GM18907 (cell line): Measurements from ENCODE around the gene KIF5C.

ENCODE experiments used
- ATAC-seq: cut with Tn5 transposase; IDR thresholded peaks from one replicate; pipeline ENCODE4 v1.9.1; 2021; ENCODE audit warnings: mild to moderate bottlenecking, moderate library complexity; ENCODE audit not compliant: unreplicated experiment

Gene KIF5C

DNA sequence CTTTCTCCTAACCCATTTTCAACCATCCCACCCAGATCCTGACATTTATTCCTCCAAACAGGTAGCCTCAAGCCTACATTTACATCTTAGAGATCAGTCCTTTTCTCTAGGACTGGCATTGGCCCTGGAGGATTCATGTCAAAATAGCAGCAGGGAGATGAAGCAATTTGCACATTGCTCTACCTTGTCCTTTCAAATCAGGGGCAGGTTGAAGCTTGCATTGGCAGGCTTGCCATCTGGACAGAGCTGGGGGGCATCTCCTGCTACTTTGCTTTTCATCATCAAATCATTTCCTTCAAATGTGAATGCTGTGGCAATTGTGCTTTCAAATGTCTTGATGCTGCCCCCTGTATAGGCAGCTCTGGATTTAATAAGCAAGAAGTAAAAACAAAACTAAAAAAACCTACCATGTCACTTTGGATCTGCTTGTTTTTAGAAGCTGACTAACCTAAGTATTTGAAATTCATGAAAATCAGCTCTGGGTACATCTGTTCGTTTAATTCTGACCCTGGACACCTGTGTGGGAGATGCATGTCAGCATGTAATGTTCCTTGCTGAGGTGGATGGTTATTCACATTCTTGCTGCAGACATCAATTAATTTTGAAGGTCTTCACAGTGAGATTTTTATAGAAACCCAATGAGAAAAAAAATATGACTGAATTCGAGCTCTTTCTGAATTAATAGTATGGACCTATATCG, 47.9 kb downstream of the KIF5C start:
- ATAC-seq, result no peak

DNA sequence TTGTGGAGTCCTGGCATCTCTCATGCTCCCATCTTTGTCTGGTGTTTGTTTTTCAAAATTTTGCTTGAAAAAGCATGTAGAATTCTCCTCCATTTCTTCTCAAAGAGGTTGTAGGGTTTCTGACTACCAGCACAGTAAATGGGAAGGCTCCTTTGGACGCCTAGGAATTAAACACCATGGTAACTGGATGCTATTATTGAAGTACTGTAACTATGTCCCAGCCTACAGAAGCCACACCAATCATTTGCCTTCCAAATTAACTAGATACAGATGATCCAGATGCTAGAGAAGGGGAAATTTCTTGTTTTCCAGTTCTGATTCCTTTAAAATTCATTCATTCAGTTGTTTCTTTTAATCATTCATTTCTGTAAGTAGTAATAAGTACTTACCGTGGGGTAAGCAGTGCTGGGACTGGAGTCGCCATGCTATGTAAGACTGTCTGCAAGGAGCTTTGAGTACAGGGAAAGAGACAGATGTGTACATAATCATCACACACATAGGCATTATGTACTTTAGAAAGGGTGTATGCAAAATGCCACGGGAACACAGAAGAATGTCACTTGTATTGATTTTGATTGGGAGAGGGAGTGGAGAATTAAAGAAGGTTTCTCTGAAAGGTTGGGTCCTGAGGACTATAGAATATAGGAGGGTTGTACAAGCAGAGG, 49.6 kb downstream of the KIF5C start:
- ATAC-seq, result no peak

DNA sequence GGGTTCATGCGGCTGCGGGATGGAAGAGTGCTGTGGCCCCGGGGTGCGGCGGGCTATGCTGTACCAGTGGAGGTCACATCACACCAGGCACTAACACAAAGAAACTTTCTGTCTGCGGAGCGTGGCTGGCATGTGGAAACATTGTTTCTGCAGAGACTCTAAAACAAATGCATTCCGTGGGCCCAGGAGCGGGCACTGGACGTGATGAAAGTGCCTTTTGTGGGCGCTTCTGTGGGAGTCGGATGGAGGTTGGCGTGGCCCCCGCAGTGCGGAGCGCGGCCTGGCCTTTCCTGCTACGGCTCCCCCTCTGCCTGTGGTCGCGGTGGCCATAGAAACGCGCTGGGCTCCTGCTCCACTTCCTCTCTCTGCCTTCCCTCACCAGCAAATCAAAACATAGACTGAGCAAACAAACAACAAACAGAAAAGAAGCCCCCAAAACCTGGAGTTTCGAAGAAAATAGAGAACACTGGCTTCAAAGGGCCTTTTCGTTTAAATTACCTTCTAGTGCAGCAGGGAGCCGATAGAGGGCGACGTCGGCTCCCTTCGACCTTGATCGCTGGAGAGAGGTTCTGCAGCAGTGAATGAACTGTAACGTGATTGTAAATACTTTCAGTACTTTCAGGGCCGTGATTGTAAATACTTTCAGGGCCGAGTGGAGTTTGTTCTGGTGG, 51.4 kb downstream of the KIF5C start:
- ATAC-seq, result peak; percentile 84

DNA sequence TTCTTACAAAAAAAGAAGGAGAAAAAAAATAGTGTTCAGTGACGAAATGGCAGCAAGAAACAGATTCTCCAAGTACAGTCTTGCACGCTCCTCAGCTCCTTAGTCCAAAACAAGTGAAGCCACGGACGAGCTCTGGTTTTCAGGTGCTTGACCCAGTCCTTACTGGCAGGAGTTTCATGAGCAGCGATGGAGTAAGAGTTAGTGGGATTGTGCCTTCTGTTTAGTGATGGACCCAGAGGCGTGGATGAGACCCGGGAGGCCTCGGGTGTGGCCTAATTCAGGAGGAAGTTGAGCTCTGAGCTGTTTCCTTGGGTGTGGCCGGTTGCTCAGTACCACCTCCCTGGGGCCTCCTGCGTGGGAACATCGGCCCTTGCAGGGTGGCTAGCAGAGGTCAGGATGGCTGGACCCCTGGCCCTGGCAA, 52.0 kb downstream of the KIF5C start:
- peak; percentile 49 for ATAC-seq

DNA sequence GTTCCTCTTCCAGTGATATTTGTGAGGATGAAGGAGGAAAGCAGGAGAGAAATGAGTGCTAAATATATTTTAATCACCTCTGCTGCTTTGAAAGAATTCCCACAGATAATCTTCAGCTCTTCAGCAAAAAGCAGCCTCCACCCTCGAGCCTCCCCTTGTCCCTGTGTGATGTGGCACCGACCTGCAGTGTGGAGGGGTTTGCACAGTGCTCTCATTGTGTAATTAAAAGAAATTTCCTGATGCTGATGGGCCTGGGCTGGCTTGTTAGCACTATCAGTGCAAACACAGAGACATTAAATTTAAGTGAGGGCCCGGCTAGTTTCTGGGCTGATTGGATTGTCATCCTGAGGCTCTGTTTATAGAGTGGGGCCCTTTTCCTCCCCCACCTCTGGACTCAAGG, 53.4 kb downstream of the KIF5C start:
- no peak for ATAC-seq

DNA sequence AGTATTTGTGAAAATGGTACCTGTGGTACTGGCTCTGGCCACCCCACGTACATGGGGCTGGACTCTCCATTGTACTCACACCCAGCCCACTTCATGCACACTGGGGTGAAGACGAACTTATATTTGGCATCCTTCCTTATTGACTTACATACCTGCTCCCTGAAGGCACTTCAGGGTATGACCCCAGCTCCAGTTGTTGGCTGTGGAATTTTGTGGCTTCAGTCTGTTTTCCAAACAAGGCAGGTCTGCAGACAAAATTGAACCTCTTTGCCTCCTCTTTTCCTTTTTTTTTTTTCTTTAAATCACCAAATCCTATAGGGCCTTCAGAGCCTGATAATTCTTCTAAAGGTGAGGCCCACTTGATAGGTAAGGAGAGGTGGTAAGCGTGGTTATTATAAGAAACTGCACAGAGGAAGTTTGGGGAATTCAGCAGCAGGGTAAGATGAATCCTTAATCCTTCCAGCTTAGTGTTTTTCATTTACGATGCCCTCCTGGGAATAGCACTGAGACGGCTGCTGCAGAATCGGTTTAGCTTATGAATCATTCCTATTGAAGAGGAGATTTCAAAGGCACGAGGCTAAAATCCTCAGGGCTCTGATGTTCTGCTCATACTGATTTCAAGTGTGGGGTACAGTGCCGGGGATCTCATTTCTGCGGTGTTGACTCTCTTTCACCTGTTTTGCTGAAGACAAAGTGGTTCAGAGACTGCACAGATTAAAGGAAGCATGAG, 55.2 kb downstream of the KIF5C start:
- ATAC-seq, result no peak

DNA sequence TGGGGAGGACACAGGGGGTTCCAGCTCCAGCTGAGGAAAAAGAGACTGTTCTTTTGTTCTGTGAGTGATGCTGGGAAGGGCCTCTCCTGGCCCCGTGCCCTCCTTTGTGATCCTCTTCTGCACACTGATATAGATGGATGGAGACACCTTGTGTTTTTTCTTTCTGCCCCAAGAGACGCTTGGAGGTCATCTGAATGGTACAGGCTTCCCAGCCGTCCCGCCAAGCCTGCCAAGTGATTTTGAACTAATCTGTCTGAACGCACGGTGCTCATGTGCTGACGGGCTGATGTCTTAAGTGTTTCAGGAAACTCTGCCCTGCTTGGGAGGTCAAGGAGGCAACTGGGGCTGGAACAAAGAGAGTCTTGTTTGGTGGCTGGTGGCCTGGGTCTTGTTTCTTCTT, 57.5 kb downstream of the KIF5C start:
- ATAC-seq, result no peak

DNA sequence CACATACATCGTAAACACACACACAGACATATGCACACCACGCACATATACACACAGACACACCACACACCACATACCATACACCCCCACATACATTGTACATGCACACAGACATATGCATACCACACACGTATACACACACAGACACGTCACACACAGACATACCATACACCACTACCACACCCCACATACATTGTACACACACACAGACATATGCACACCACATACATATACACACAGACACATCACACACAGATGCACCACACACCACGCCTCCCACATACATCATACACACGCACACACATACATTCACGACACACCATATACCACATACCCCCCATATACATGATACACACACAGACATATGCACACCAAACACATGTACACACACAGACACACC, 58.4 kb downstream of the KIF5C start:
- ATAC-seq, result no peak

DNA sequence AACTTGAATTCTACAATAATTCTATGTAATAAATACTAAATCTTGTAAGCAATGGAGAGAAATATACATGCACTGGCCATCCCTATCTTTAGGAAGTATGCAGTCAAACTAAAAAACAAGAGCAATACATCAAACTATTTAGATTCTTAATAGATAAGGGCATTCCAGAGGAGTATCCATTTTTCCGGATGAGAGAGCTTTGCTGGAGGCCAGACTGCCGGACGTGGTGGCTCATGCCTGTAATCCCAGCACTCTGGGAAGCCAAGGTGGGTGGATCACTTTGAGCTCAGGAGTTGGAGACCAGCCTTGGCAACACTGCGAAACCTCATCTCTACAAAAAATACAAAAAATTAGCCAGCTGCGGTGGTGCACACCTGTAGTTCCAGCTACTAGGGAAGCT, 60.8 kb downstream of the KIF5C start:
- no peak for ATAC-seq

DNA sequence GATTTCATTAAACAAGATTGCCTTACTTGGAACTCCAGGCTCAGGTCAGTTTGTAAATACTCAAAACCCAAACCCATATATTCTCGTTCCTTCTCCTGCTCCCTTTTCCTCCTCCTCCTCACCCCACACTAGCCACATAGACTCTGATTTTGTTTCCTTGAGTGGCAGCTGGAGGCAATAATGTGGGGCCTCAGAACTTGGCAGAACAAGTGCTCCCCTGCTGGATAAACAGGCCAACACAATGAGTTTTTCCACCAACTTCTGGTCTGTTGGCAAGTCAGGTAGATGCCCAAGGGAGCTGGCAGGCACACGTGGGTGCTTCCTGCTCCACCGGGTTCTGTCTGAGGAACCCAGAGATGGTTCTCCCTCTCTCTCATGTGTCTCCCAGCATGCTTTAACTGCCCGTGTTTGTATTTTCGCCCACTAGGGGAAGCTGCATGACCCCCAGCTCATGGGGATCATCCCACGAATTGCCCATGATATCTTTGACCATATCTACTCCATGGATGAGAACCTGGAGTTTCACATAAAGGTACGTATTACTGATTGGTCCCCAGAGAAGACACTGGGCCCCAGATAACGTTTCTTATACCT, 61.9 kb downstream of the KIF5C start:
- no peak for ATAC-seq

DNA sequence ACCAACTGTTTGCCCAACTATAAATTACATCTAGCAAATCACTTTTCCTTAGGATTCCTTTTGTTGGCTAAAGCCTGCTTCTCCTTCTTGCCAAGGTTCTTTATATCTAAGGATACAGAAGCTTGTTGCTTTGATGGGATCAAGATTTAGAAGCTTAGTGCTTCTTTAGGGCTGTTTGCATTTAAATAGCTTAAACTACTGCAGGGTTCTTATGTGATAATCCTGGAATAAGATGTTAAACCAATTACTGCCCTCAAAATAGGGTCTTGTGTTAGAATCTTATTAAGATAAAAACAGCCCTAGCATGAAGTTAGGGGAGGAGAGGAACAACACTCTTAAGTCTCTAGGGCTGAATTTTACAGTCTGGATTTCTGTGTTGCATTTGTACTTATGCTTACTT, 64.2 kb downstream of the KIF5C start:
- ATAC-seq, result no peak

DNA sequence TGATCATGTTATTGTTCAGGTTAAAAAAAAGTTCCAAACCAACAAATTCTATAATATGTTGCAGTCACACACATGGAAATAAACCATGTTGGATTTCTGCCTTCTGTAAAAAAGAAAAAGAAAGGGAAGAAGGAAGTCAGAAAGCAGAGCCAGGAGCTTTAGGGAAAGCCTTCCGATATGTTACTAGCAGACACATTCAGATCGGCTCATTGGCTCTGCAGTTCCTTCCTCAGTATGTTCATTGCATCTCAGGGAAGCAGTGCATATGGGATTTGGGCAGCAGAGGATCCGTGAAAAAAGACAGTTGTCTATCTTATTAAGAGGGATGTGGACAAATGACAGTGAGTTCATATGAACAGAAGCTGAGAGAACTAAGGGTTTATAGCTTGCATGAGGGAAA, 68.1 kb downstream of the KIF5C start:
- no peak for ATAC-seq

DNA sequence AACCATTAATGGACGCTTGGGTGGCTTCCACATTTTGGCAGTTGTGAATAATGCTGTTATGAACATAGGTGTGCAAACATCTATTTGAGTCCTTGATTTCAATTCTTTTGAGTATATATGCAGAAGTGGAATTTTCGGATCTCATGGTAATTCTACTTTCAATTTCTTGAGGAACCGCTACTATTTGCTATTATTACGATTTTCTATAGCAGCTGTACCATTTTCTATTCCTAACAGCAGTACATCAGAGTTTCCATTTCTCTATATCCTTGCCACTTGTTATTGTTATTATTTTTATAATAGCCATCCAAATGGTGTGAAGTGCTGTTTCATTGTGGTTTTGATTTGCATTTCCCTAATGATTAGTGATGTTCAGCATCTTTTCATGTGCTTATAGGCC, 69.5 kb downstream of the KIF5C start:
- no peak for ATAC-seq

DNA sequence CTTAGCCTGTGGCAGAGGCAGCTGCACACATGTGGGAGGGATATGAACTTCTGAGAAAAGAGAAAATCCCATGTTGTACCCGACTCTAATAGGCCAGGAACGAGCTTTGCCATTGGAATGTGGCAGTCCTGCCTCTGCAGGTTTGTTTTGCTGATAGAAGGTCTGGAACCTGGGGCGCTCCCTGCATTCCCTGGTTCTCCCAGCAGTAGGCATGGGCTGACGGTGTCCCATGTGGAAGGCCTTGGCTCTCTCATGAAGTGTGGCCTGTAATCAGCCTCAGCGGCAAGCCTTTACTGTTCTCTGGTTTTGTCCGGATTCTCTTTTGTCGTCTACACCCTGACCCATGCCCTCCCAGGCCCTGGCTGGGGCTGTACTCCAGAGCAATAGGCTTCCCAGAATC, 72.3 kb downstream of the KIF5C start:
- no peak for ATAC-seq

DNA sequence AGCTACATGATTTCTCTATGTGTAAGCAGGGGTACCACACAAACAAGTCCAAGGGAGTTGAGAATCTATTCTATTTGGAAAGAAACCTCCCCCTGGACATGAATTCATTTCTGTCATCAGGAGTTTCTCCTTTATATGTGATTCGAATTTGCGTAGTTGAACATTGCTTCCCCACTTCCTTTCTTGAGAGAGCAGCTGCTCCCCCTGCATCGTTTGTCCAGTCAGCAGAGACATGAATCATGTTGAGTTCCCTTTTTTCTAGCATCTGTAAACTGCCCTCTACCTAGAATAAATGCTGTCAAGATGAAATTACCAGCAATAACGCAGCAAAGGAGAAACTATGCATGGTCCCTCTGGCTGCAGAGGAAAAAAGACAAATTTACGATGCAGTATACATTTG, 73.8 kb downstream of the KIF5C start:
- ATAC-seq, result no peak

DNA sequence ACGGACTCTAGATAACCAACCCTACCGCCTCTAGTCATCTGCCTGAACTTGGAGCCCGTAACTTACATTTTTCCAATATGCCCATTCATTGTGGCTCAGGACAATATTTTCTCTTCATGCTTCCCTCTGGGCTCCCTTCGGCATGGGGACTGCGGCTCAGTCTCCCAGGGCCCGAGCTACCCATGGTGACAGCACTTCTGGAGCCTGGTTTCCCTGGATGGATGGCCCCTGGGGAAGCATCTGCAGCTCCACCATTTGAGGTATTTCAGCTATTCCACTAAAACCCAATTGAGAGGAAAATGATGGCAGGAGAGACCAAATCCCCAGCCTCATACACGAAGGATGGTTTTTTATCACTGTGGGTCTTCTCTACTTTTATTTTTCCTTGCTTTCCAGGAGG, 74.3 kb downstream of the KIF5C start:
- ATAC-seq, result no peak

DNA sequence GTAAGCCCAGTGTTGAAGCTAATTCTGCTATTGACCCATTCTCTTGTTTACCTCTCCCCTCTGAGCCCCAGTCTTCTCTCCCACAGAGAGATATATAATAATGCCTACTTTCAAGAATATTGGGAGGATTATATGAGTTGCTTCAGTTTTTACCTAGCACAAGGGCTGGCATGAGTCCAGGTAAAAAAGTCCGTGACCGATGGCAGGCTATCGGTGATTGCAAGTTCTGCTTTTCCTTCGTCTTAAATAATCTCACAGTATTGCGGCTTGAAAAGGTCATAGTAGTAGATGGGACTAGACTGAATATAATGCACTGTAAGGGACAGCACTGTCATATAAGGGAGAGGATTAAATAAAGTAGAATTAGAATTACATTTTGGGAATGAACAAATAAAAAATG, 77.6 kb downstream of the KIF5C start:
- no peak for ATAC-seq

DNA sequence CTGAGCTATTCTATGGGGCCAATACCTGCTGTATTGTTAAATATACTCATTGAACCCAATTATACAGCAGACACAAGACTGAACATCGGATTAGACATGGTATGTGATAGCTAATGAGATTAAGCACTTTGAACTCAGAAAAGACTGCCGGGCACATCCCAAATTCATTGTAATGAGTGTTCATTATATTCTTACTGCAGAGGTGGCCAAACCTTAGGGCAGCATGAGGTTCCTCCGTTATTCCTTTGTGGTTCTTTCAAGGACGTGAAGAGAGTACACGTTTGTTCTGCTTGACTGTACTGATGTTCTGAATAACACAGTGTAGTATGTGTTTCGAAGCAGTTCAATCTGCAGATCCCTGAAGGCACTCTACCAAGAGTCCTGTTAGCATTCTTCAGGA, 78.4 kb downstream of the KIF5C start:
- no peak for ATAC-seq

DNA sequence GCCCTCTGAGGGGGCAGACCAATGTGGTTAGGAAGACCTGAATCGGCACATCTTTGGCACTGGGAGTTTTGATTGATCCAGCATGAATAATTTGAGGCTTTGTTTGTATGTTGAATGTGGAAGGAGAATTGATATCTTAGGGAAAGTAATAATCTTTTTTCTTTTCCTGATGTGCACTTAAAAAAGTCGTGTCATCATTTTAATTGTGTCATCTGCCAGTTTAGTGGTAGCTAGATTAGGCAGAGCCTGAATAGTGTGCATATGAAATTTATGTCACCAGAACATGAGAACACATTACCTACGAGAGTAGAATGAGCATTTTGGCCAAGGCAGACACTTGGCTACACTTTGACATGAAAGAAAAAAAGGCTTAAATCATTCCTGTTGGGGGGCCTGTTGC, 79.5 kb downstream of the KIF5C start:
- ATAC-seq, result no peak

DNA sequence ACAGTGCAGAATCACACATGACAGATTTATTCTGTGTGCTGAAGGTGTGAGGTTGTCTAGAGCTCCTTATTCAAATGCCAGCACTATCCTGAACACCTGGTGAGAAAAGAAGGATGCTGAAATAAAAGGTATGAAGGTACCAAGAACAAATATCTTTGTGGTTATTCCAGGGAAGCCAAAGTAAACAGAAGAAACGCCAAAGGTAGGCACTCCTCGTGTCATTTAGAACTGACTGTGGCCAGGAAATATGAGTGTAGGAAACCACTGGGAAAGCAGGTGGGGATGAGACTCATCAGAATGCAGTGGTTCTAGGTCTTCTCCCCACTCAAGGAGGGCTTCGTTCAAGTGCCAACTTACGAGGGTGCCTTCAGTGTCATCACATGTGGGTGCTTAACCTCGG, 80.8 kb downstream of the KIF5C start:
- ATAC-seq, result no peak

DNA sequence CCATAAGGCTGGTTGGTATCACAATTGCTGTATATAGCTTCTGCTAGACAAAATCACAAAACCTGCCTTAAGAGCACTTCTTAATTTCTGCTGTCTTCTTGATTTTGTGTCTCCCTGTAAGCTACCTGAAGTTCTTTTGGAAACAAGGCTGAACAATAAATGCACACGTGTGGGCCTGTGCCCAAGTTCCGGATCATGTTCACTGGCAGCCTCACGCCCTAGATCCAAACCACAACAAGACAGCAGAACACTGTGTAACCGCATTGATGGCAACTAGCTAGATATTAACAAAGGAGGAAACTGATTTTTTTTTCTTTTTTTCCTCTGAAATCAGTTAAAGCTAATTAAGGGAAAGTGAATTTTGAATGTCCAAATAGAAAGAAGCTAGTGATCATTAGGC, 82.0 kb downstream of the KIF5C start:
- no peak for ATAC-seq
